Inflammatory macrophage treated with lipopolysaccharide for 1 hour (primary cell): ENCODE data around the gene MARK3.
A peak's percentile ranks its signal among the peaks of the same experiment; 100 is the strongest.

Experiments used
- DNase-seq, 2 donors: peaks; one replicate each; pipeline ENCODE4 v3.0.0-alpha.2; 2020 to 2022

The MARK3 gene

GRCh38 chr14:103442288-103442687 is 57.1 kb downstream of the MARK3 start:
- no peak for DNase-seq

GRCh38 chr14:103443111-103443510 is 57.9 kb downstream of the MARK3 start:
- peak; percentile 73 to 78 for DNase-seq

GRCh38 chr14:103444837-103445524 is 59.8 kb downstream of the MARK3 start:
- peak in 1 of 2 donors; percentile 51 for DNase-seq

GRCh38 chr14:103445806-103446205 is 60.6 kb downstream of the MARK3 start:
- no peak for DNase-seq

GRCh38 chr14:103448097-103448496 is 62.9 kb downstream of the MARK3 start:
- no peak for DNase-seq

- DNase-seq: peak in 1 of 2 donors; percentile 34
These were observed 64.5 kb downstream of the MARK3 start for GRCh38 chr14:103449634-103450161.

GRCh38 chr14:103450416-103450815 is 65.2 kb downstream of the MARK3 start:
- no peak for DNase-seq

- DNase-seq: no peak
These were observed 66.2 kb downstream of the MARK3 start for GRCh38 chr14:103451401-103451800.

GRCh38 chr14:103453791-103454190 is 68.6 kb downstream of the MARK3 start:
- no peak for DNase-seq

GRCh38 chr14:103456167-103456835 is 71.1 kb downstream of the MARK3 start:
- DNase-seq: no peak

GRCh38 chr14:103460415-103460814 is 75.2 kb downstream of the MARK3 start:
- DNase-seq: no peak

GRCh38 chr14:103463149-103463548 is 77.9 kb downstream of the MARK3 start:
- DNase-seq: no peak

- no peak for DNase-seq
These were observed 78.6 kb downstream of the MARK3 start for GRCh38 chr14:103463851-103464250.

- DNase-seq: no peak
These were observed 87.7 kb downstream of the MARK3 start for GRCh38 chr14:103472939-103473338.

GRCh38 chr14:103474893-103475292 is 89.7 kb downstream of the MARK3 start:
- DNase-seq: no peak

GRCh38 chr14:103476065-103476464 is 90.8 kb downstream of the MARK3 start:
- DNase-seq: no peak

GRCh38 chr14:103476631-103477030 is 91.4 kb downstream of the MARK3 start:
- DNase-seq: no peak

GRCh38 chr14:103480595-103480994 is 95.4 kb downstream of the MARK3 start:
- peak; percentile 67 to 88 for DNase-seq

GRCh38 chr14:103483600-103483999 is 98.4 kb downstream of the MARK3 start:
- no peak for DNase-seq

GRCh38 chr14:103485504-103485903 is 100.3 kb downstream of the MARK3 start:
- DNase-seq: no peak

GRCh38 chr14:103488071-103488470 is 102.9 kb downstream of the MARK3 start:
- DNase-seq: no peak

GRCh38 chr14:103488960-103489359 is 103.7 kb downstream of the MARK3 start:
- DNase-seq: no peak

GRCh38 chr14:103489621-103490020 is 104.4 kb downstream of the MARK3 start:
- no peak for DNase-seq

GRCh38 chr14:103491691-103492090 is 106.5 kb downstream of the MARK3 start:
- no peak for DNase-seq
